Measurements from ENCODE around the gene ABHD12B. TPM values are rescaled to one million over a fixed set of nuclear protein-coding genes. Genes with fewer than 3 reads are reported as not detected.

The ABHD12B gene
- total RNA-seq, 4 donors from 2014 or later: 20.9 to 77.3 (median 36.2) TPM

GRCh38 chr14:50846226-50846880 lies 25.5 kb upstream of the ABHD12B start:
- WGBS, 2 donors: 76 to 78% methylated on average over 8 of the region's 8 CpGs
- intact Hi-C loops (cut with DNase I; ENCODE audit: low total_unique reads): no loop called here
- DNase-seq (ENCODE audit: low spot score in 2 of 2): no peak
- no peak overlapping the region for H3K4me3 ChIP-seq (ENCODE audit: low read depth, poor library complexity, severe bottlenecking)
- TF ChIP-seq CTCF (IDR thresholded peaks at IDR 0.05) (no peak), POLR2A (IDR thresholded peaks at IDR 0.05) (no peak)

DNA sequence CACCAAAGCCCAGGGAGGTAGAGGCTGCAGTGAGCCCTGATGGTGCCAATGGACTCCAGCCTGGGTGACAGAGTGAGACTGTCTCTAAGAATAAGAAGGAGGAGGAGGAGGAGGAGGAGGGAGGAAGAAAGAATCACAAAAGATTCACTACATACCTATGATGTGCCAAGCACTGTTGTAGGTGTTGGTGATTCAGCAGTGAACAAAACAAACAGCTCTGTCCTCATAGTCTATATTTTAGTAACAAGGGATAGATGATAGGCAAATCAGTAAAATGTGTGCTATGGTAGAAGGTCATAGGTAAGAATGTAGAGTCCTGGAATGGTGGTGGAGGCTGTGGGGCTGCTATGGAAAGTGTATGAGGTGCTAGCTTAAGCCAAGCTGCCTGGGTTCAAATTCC lies 18.0 kb upstream of the ABHD12B start:
- TF ChIP-seq POLR2A (IDR thresholded peaks at IDR 0.05): no peak
- TF ChIP-seq CTCF (IDR thresholded peaks at IDR 0.05): no peak
- H3K4me3 ChIP-seq (ENCODE audit: low read depth, poor library complexity, severe bottlenecking): no peak overlapping the region
- intact Hi-C loops (cut with DNase I; ENCODE audit: low total_unique reads): no loop called here
- no peak for DNase-seq (ENCODE audit: low spot score in 2 of 2)

GRCh38 chr14:50854521-50854920 lies 17.3 kb upstream of the ABHD12B start:
- intact Hi-C loops (cut with DNase I; ENCODE audit: low total_unique reads): no loop called here

DNA sequence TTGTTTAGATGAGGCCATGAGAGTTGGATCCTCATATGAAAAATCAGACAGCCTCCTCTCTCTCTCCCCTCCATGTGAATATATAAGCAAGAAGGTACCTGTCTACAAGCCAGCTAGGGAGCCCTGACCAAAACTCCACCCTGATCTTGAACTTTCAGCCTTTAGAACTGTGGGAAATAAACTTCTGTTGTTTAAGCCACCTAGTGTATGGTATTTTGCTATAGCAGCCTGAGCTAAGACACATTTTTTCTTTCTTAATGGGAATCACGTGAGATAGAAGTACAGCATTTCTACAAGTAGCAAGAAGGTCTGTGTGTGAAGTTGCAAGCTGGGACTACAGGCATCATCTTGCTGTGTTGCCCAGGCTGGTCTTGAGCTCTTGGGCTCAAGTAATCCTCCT lies 16.3 kb upstream of the ABHD12B start:
- intact Hi-C loops (cut with DNase I; ENCODE audit: low total_unique reads): no loop called here
- 59 to 68% methylated on average over 1 of the region's 1 CpG for WGBS, 2 donors
- TF ChIP-seq POLR2A (IDR thresholded peaks at IDR 0.05): no peak
- no peak for TF ChIP-seq CTCF (IDR thresholded peaks at IDR 0.05)
- no peak for DNase-seq (ENCODE audit: low spot score in 2 of 2)
- H3K4me3 ChIP-seq (ENCODE audit: low read depth, poor library complexity, severe bottlenecking): no peak overlapping the region

More at GRCh38 chr14:50854521-50854920, 17.3 kb upstream of the ABHD12B start:
- 89 to 93% methylated on average over 5 of the region's 5 CpGs for WGBS, 2 donors
- DNase-seq (ENCODE audit: low spot score in 2 of 2): no peak
- TF ChIP-seq CTCF (IDR thresholded peaks at IDR 0.05): no peak
- no peak for TF ChIP-seq POLR2A (IDR thresholded peaks at IDR 0.05)
- H3K4me3 ChIP-seq (ENCODE audit: low read depth, poor library complexity, severe bottlenecking): no peak overlapping the region

DNA sequence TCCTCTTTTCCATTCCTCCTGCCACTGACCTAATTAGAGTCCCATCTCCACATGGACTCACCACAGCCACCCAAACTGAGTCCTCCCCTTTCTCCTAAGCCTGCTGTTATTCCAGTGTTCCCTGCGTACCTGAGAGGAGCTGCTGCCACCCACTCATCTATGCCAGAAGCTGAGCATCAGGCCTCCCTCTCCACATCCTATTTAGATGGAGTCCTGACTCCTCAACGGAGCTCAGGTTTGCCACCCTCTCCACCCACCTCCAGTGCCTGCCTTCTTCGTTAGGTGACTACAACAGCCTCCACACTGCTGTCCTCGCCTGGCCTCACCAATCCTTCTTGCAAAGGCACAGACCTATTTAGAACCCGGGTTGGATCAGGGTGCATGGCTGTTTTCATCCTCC lies 15.2 kb upstream of the ABHD12B start:
- WGBS, 2 donors: 83 to 89% methylated on average over 5 of the region's 5 CpGs

More for the DNA sequence above, 15.2 kb upstream of the ABHD12B start:
- intact Hi-C loops (cut with DNase I; ENCODE audit: low total_unique reads): no loop called here
- no peak overlapping the region for H3K4me3 ChIP-seq (ENCODE audit: low read depth, poor library complexity, severe bottlenecking)
- TF ChIP-seq POLR2A (IDR thresholded peaks at IDR 0.05): no peak
- no peak for TF ChIP-seq CTCF (IDR thresholded peaks at IDR 0.05)
- no peak for DNase-seq (ENCODE audit: low spot score in 2 of 2)

Data from lower leg skin (tissue), 4 donors.